Measurements from ENCODE around the gene MAK.
"Not testable (repeated sequence)": the region's sequence is repeated elsewhere in the genome, so short reads cannot be mapped to it uniquely, and the experiment has no call there.

MAK gene

DNA sequence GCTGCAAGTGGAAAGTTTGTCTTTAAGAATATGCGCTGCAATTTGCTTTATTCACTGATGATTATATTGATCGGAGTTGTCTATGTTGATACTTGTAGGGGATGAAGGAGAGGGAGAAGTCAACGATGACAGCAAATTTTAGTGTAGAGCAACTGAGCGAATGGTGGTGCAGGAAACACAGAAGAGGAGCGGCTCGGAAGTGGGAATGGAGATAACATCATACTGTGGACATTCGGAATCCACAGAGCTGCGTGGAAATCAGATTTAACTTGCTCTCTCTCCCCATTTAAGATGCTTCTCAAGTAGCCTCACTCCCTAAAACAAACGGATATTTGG is 91.5 kb downstream of the MAK start:
- H3K9me3 ChIP-seq (ENCODE audit: control insufficient read depth, insufficient read depth, low read length): no peaks in the 10 kb centered on the region
- peak overlapping the region; percentile 45 for H3K27ac ChIP-seq (ENCODE audit: low read depth, low read length)
- no peaks in the 10 kb centered on the region for H3K27me3 ChIP-seq (ENCODE audit: control insufficient read depth, insufficient read depth, low read length)
- 0 out of 2 replicates have a peak overlapping the region, but pooled peaks have one; percentile 6 for H3K9ac ChIP-seq (ENCODE audit: low read depth, low read length)
- H3K36me3 ChIP-seq (ENCODE audit: control insufficient read depth, insufficient read depth, low read length): peaks cover 27% of the 10 kb centered on the region
- H3K4me3 ChIP-seq (ENCODE audit: low read depth, low read length): peak overlapping the region; percentile 94
- peaks cover 15% of the 10 kb centered on the region for H3K4me1 ChIP-seq (ENCODE audit: control insufficient read depth, insufficient read depth, low read length)

DNA sequence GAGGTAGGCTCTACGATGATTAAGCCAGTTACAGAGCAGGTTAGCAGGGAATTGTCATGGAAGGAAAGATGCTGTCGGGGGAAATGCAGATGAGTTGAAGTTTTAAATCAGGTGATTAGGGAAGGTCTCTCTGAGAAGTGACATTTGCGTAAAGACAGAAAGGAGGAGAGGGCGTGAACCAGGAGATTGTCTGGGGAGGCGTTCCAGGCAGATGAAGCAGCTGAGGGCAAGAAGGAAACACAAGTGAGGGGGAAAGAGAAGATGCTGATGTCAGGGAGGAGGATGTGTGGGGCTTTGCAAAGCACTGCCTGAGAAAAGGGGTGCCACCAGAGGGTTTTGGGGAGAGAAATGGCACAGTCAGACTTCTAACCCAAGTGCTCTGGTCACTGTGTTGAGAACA is 93.2 kb downstream of the MAK start:
- peaks cover 15% of the 10 kb centered on the region for H3K4me1 ChIP-seq (ENCODE audit: control insufficient read depth, insufficient read depth, low read length)
- no peak overlapping the region for H3K9ac ChIP-seq (ENCODE audit: low read depth, low read length)
- H3K36me3 ChIP-seq (ENCODE audit: control insufficient read depth, insufficient read depth, low read length): peaks cover 14% of the 10 kb centered on the region
- no peaks in the 10 kb centered on the region for H3K9me3 ChIP-seq (ENCODE audit: control insufficient read depth, insufficient read depth, low read length)
- H3K4me3 ChIP-seq (ENCODE audit: low read depth, low read length): no peak overlapping the region
- H3K27me3 ChIP-seq (ENCODE audit: control insufficient read depth, insufficient read depth, low read length): no peaks in the 10 kb centered on the region
- no peak overlapping the region for H3K27ac ChIP-seq (ENCODE audit: low read depth, low read length)

DNA sequence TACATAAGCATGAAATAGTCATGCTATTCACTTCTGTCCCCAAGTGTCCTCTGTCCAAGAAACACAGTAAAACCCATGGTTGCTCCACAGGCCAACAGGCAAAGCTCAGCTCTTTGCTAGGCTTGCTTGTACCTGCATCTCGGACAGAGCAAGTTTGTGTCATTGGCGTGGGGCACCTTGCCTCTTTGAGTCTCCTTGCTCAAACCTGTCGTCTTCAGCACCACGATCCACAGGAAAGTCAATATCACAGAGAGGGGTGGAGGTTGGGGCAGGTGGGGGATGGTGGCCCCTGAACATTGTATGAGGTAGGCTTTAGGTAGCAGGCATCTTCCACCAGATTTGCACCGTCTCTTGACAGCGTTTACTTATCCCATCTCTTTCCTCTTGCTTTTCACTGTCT is 94.8 kb downstream of the MAK start:
- Histone ChIP-seq H3K9me3 (ENCODE audit: control insufficient read depth, insufficient read depth, low read length) (no peaks in the 10 kb centered on the region), H3K36me3 (ENCODE audit: control insufficient read depth, insufficient read depth, low read length) (no peaks in the 10 kb centered on the region), H3K27me3 (ENCODE audit: control insufficient read depth, insufficient read depth, low read length) (no peaks in the 10 kb centered on the region), H3K4me3 (ENCODE audit: low read depth, low read length) (no peak overlapping the region), H3K9ac (ENCODE audit: low read depth, low read length) (no peak overlapping the region), H3K4me1 (ENCODE audit: control insufficient read depth, insufficient read depth, low read length) (peaks cover 10% of the 10 kb centered on the region), H3K27ac (ENCODE audit: low read depth, low read length) (no peak overlapping the region)

DNA sequence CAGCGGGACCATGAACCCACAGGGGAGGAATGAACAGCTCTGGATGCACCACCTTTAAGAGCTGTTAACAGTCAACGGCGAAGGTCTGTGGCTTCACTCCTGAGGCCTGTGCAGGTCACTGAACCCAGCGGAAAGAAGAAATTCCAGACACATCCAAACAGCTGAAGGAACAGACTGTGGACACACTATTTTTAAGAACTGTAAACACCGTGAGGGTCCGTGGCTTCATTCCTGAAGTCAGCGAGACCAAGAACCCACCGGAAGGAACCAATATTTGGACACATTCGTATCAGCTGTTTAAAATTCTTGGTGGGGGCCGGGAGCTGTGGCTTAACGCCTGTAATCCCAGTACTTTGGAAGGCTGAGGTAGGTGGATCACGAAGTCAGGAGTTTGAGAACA is 96.1 kb downstream of the MAK start:
- H3K27me3 ChIP-seq (ENCODE audit: control insufficient read depth, insufficient read depth, low read length): no peaks in the 10 kb centered on the region
- H3K27ac ChIP-seq (ENCODE audit: low read depth, low read length): no peak overlapping the region
- H3K36me3 ChIP-seq (ENCODE audit: control insufficient read depth, insufficient read depth, low read length): no peaks in the 10 kb centered on the region
- H3K4me3 ChIP-seq (ENCODE audit: low read depth, low read length): no peak overlapping the region
- H3K9me3 ChIP-seq (ENCODE audit: control insufficient read depth, insufficient read depth, low read length): no peaks in the 10 kb centered on the region
- H3K9ac ChIP-seq (ENCODE audit: low read depth, low read length): no peak overlapping the region
- peaks cover 7% of the 10 kb centered on the region; the same call in 1 of the 2 replicates for H3K4me1 ChIP-seq (ENCODE audit: control insufficient read depth, insufficient read depth, low read length)

DNA sequence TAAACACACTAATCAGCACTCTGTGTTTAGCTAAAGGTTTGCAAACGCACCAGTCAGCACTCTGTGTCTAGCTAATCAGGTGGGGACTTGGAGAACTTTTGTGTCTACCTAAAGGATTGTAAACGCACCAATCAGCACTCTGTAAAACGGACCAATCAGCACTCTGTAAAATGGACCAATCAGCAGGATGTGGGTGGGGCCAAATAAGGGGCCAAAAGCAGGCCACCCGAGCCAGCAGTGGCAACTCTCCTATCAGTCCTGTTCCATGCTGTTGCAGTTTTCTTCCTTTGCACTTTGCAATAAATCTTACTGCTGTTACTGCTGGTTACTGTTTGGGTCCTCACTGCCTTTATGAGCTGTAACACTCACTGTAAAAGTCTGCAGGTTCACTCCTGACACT is 96.7 kb downstream of the MAK start:
- not testable (repeated sequence) for H3K36me3 ChIP-seq (ENCODE audit: control insufficient read depth, insufficient read depth, low read length); H3K4me1 ChIP-seq (ENCODE audit: control insufficient read depth, insufficient read depth, low read length); H3K9ac ChIP-seq (ENCODE audit: low read depth, low read length); H3K27ac ChIP-seq (ENCODE audit: low read depth, low read length); H3K9me3 ChIP-seq (ENCODE audit: control insufficient read depth, insufficient read depth, low read length); H3K4me3 ChIP-seq (ENCODE audit: low read depth, low read length); H3K27me3 ChIP-seq (ENCODE audit: control insufficient read depth, insufficient read depth, low read length)

DNA sequence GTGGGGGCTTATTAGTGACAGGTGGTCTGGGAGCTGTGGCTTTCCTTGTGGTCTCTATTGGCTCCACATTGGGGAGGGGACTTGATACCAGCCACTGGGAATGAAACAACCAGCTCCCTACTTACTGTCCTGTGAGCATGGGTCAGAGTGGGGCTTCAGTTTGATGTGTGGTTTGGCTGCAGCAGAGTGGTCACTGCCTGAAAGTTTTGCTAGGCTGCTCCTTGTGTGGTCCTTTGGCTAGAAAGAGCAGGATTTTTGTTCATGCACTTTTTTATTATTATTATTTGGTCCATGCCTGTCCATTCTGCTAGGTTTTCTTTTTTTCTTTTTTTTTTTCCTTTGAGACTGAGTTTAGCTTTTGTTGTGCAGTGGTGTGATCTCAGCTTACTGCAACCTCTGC is 98.3 kb downstream of the MAK start:
- no peak overlapping the region for H3K27ac ChIP-seq (ENCODE audit: low read depth, low read length)
- no peaks in the 10 kb centered on the region for H3K27me3 ChIP-seq (ENCODE audit: control insufficient read depth, insufficient read depth, low read length)
- H3K9ac ChIP-seq (ENCODE audit: low read depth, low read length): no peak overlapping the region
- no peaks in the 10 kb centered on the region for H3K36me3 ChIP-seq (ENCODE audit: control insufficient read depth, insufficient read depth, low read length)
- H3K9me3 ChIP-seq (ENCODE audit: control insufficient read depth, insufficient read depth, low read length): no peaks in the 10 kb centered on the region
- H3K4me1 ChIP-seq (ENCODE audit: control insufficient read depth, insufficient read depth, low read length): no peaks in the 10 kb centered on the region
- no peak overlapping the region for H3K4me3 ChIP-seq (ENCODE audit: low read depth, low read length)

DNA sequence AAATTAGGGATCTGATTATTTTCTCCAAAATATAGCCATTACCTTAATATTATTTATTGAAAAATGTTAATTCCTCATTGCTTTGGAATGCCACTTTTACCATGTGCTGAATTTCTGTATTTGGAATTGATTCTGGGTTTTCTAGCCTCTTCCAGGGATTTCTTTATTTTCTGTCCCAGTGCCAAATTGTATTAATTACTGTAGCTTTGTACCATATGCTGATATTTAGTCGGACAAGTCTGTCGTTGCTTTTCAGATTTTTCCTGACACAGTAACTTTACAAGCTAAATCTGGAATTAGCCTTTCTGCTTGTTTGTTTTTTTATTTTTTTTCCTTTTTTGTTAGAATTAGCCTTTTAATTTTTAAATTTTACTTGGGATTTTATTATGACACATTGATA is 101.6 kb downstream of the MAK start:
- Histone ChIP-seq H3K27me3 (ENCODE audit: control insufficient read depth, insufficient read depth, low read length) (no peaks in the 10 kb centered on the region), H3K4me1 (ENCODE audit: control insufficient read depth, insufficient read depth, low read length) (no peaks in the 10 kb centered on the region), H3K27ac (ENCODE audit: low read depth, low read length) (no peak overlapping the region), H3K4me3 (ENCODE audit: low read depth, low read length) (no peak overlapping the region), H3K36me3 (ENCODE audit: control insufficient read depth, insufficient read depth, low read length) (peaks cover 18% of the 10 kb centered on the region), H3K9me3 (ENCODE audit: control insufficient read depth, insufficient read depth, low read length) (no peaks in the 10 kb centered on the region), H3K9ac (ENCODE audit: low read depth, low read length) (no peak overlapping the region)

DNA sequence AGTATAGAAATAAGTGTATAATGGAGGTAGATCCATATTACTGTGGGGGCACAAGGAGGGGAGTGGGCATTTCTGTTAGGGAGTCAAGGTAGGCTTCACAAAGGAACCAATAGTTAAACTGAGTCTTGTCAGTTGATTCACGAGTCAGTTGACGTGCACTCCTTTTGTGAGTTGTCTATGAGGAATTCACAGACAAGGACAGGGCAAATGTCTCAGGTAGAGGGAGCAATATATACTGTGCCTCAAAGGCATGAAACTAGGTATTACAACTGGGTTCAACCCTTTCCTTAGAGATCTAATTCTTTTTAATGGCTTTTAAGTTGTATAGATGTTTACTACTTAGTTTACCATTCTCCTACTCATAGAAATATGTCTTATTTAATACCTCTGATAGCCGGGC is 104.5 kb downstream of the MAK start:
- H3K27ac ChIP-seq (ENCODE audit: low read depth, low read length): no peak overlapping the region
- H3K27me3 ChIP-seq (ENCODE audit: control insufficient read depth, insufficient read depth, low read length): no peaks in the 10 kb centered on the region
- peaks cover 43% of the 10 kb centered on the region for H3K36me3 ChIP-seq (ENCODE audit: control insufficient read depth, insufficient read depth, low read length)
- H3K9ac ChIP-seq (ENCODE audit: low read depth, low read length): no peak overlapping the region
- no peak overlapping the region for H3K4me3 ChIP-seq (ENCODE audit: low read depth, low read length)
- no peaks in the 10 kb centered on the region for H3K4me1 ChIP-seq (ENCODE audit: control insufficient read depth, insufficient read depth, low read length)
- H3K9me3 ChIP-seq (ENCODE audit: control insufficient read depth, insufficient read depth, low read length): no peaks in the 10 kb centered on the region

DNA sequence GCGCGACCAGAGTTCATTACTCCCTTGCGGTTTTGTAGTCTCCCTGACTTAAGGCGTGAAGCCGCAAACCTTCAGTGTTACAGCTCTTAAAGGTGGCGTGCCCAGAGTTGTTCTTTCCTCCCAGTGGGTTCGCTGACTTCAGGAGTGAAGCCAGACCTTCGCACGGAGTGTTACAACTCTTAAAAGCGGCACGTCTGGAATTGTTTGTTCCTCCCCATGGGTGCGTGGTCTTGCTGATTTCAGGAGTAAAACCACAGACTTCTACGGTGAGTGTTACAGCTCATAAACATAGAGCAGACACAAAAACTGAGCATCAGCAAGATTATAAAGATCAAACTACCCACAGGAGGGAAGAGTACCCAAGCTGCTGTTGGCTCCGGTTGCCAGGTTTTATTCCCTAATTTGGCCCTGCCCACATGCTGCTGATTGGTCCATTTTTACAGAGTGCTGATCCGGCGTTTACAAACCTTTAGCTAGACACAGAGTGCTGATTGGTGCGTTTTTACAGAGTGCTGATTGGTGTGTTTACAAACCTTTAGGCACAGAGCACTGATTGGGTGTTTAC is 105.1 kb downstream of the MAK start:
- Histone ChIP-seq H3K27me3 (ENCODE audit: control insufficient read depth, insufficient read depth, low read length) (no peaks in the 10 kb centered on the region), H3K4me3 (ENCODE audit: low read depth, low read length) (no peak overlapping the region), H3K4me1 (ENCODE audit: control insufficient read depth, insufficient read depth, low read length) (no peaks in the 10 kb centered on the region), H3K9ac (ENCODE audit: low read depth, low read length) (no peak overlapping the region), H3K27ac (ENCODE audit: low read depth, low read length) (no peak overlapping the region), H3K9me3 (ENCODE audit: control insufficient read depth, insufficient read depth, low read length) (no peaks in the 10 kb centered on the region), H3K36me3 (ENCODE audit: control insufficient read depth, insufficient read depth, low read length) (peaks cover 49% of the 10 kb centered on the region)

DNA sequence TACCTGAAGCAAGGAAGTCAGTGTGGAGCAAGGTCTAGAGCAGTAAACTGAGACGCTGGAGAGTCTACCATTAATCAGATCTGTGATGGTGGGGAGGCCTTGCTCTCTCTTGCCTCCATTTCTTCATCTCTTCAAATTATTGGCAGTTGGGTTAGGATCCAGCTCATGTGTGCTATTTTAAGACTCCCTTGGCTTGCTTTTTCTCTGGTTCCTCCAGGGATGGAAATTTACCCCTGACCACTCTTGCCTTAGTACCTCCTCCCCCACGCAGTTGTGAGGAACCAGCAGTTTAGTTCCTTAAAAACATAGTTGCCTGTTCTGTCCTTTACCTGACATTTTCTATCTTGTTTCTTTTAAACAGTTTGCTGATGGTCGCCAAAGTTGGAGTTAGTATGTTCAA is 108.1 kb downstream of the MAK start:
- Histone ChIP-seq H3K27me3 (ENCODE audit: control insufficient read depth, insufficient read depth, low read length) (no peaks in the 10 kb centered on the region), H3K9ac (ENCODE audit: low read depth, low read length) (no peak overlapping the region), H3K9me3 (ENCODE audit: control insufficient read depth, insufficient read depth, low read length) (no peaks in the 10 kb centered on the region), H3K4me3 (ENCODE audit: low read depth, low read length) (no peak overlapping the region), H3K4me1 (ENCODE audit: control insufficient read depth, insufficient read depth, low read length) (no peaks in the 10 kb centered on the region), H3K27ac (ENCODE audit: low read depth, low read length) (no peak overlapping the region), H3K36me3 (ENCODE audit: control insufficient read depth, insufficient read depth, low read length) (peaks cover 78% of the 10 kb centered on the region)

DNA sequence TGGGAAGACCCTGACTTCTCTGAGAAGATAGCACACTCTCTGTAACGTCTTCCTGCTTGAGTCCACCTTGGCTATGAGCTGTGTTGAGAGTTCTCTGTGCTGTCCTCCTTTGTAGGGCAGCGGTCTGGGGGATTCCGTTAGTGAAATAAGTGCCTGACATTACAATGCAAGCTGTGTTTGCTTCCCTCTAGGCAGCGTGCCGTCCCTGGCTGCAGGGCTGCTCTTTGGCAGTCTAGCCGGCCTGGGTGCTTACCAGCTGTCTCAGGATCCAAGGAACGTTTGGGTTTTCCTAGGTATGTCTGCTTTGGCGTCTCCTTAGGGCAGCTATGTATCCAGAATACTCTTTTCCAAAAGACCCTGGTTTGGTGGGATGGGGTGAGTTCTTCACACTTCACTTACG is 112.6 kb downstream of the MAK start:
- H3K36me3 ChIP-seq (ENCODE audit: control insufficient read depth, insufficient read depth, low read length): peaks cover 60% of the 10 kb centered on the region
- H3K27ac ChIP-seq (ENCODE audit: low read depth, low read length): no peak overlapping the region
- H3K27me3 ChIP-seq (ENCODE audit: control insufficient read depth, insufficient read depth, low read length): no peaks in the 10 kb centered on the region
- H3K4me3 ChIP-seq (ENCODE audit: low read depth, low read length): no peak overlapping the region
- H3K4me1 ChIP-seq (ENCODE audit: control insufficient read depth, insufficient read depth, low read length): peaks cover 14% of the 10 kb centered on the region
- H3K9ac ChIP-seq (ENCODE audit: low read depth, low read length): no peak overlapping the region
- no peaks in the 10 kb centered on the region for H3K9me3 ChIP-seq (ENCODE audit: control insufficient read depth, insufficient read depth, low read length)

DNA sequence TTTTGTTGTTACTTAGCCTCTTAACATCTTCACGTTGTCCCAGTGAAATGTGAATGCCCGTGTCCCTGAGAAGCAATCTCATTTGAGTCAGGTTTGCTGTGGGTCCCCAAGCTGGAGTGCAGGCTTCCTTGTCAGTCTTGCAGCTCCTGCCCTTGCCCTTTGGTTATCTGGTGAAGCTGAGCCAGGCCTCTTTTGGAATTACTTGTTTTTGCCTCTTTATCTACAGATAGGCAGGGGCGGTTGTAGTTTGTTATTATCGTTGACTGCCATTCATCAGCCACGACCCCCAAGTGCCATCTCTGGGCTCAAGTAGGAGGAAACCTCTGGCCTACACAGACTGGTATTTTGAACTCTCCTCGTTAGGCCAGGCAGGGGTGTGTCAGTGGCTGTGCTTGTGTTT is 113.3 kb downstream of the MAK start:
- Histone ChIP-seq H3K4me3 (ENCODE audit: low read depth, low read length) (no peak overlapping the region), H3K36me3 (ENCODE audit: control insufficient read depth, insufficient read depth, low read length) (peaks cover 53% of the 10 kb centered on the region), H3K27ac (ENCODE audit: low read depth, low read length) (no peak overlapping the region), H3K4me1 (ENCODE audit: control insufficient read depth, insufficient read depth, low read length) (peaks cover 14% of the 10 kb centered on the region), H3K9me3 (ENCODE audit: control insufficient read depth, insufficient read depth, low read length) (no peaks in the 10 kb centered on the region), H3K9ac (ENCODE audit: low read depth, low read length) (no peak overlapping the region), H3K27me3 (ENCODE audit: control insufficient read depth, insufficient read depth, low read length) (no peaks in the 10 kb centered on the region)
